Measurements from ENCODE around the gene CRX.
"Not testable (repeated sequence)": the region's sequence is repeated elsewhere in the genome, so short reads cannot be mapped to it uniquely, and the experiment has no call there.

CRX gene

GRCh38 chr19:47803148-47803547 is 18.6 kb upstream of the CRX start:
- in situ Hi-C loops (cut with MboI; ENCODE audit: low sequenced_read_pairs), result not testable (repeated sequence)

GRCh38 chr19:47803671-47804070 is 18.1 kb upstream of the CRX start:
- in situ Hi-C loops (cut with MboI; ENCODE audit: low sequenced_read_pairs), result not testable (repeated sequence)

- in situ Hi-C loops (cut with MboI; ENCODE audit: low sequenced_read_pairs), result not testable (repeated sequence)
Measured at GRCh38 chr19:47804451-47804850, 17.3 kb upstream of the CRX start, which contains the start of gene TPRX1. TPRX1 (minus strand) TSS chr19:47804551; CDS start chr19:47804539, 12 bp downstream.

- in situ Hi-C loops (cut with MboI; ENCODE audit: low sequenced_read_pairs), result no loop called here
Measured at GRCh38 chr19:47805313-47805712, 16.4 kb upstream of the CRX start.

GRCh38 chr19:47806435-47806834 is 15.3 kb upstream of the CRX start:
- in situ Hi-C loops (cut with MboI; ENCODE audit: low sequenced_read_pairs), result no loop called here

- in situ Hi-C loops (cut with MboI; ENCODE audit: low sequenced_read_pairs), result no loop called here
Measured at GRCh38 chr19:47813304-47813994, 8.3 kb upstream of the CRX start.

GRCh38 chr19:47813995-47814328 is 7.8 kb upstream of the CRX start:
- in situ Hi-C loops (cut with MboI; ENCODE audit: low sequenced_read_pairs), result no loop called here

- in situ Hi-C loops (cut with MboI; ENCODE audit: low sequenced_read_pairs), result not testable (repeated sequence)
Measured at GRCh38 chr19:47816270-47816669, 5.5 kb upstream of the CRX start.

- in situ Hi-C loops (cut with MboI; ENCODE audit: low sequenced_read_pairs), result not testable (repeated sequence)
Measured at GRCh38 chr19:47818221-47818620, 3.5 kb upstream of the CRX start.

GRCh38 chr19:47819858-47820257 is 1.9 kb upstream of the CRX start:
- in situ Hi-C loops (cut with MboI; ENCODE audit: low sequenced_read_pairs), result no loop called here

GRCh38 chr19:47820410-47820809 is 1.3 kb upstream of the CRX start:
- in situ Hi-C loops (cut with MboI; ENCODE audit: low sequenced_read_pairs), result no loop called here

- in situ Hi-C loops (cut with MboI; ENCODE audit: low sequenced_read_pairs), result no loop called here
Measured at GRCh38 chr19:47824396-47824795, 2.7 kb downstream of the CRX start.

- in situ Hi-C loops (cut with MboI; ENCODE audit: low sequenced_read_pairs), result no loop called here
Measured at GRCh38 chr19:47826800-47827199, 5.1 kb downstream of the CRX start.

GRCh38 chr19:47832723-47833122 is 11.0 kb downstream of the CRX start:
- in situ Hi-C loops (cut with MboI; ENCODE audit: low sequenced_read_pairs), result no loop called here

GRCh38 chr19:47836038-47836437 is 14.3 kb downstream of the CRX start:
- in situ Hi-C loops (cut with MboI; ENCODE audit: low sequenced_read_pairs), result no loop called here

GRCh38 chr19:47839411-47839810 is 17.7 kb downstream of the CRX start:
- in situ Hi-C loops (cut with MboI; ENCODE audit: low sequenced_read_pairs), result no loop called here

GRCh38 chr19:47839913-47840312 is 18.2 kb downstream of the CRX start:
- in situ Hi-C loops (cut with MboI; ENCODE audit: low sequenced_read_pairs), result no loop called here

GRCh38 chr19:47842941-47843340 is 21.2 kb downstream of the CRX start:
- in situ Hi-C loops (cut with MboI; ENCODE audit: low sequenced_read_pairs), result no loop called here

GRCh38 chr19:47848425-47848822 is 26.7 kb downstream of the CRX start:
- in situ Hi-C loops (cut with MboI; ENCODE audit: low sequenced_read_pairs), result no loop called here

- in situ Hi-C loops (cut with MboI; ENCODE audit: low sequenced_read_pairs), result no loop called here
Measured at GRCh38 chr19:47848823-47849473, 27.2 kb downstream of the CRX start.

GRCh38 chr19:47853003-47853402 is 31.3 kb downstream of the CRX start:
- in situ Hi-C loops (cut with MboI; ENCODE audit: low sequenced_read_pairs), result no loop called here

GRCh38 chr19:47854459-47854858 is 32.7 kb downstream of the CRX start:
- in situ Hi-C loops (cut with MboI; ENCODE audit: low sequenced_read_pairs), result no loop called here

- in situ Hi-C loops (cut with MboI; ENCODE audit: low sequenced_read_pairs), result not testable (repeated sequence)
Measured at GRCh38 chr19:47858231-47858630, 36.5 kb downstream of the CRX start.
